NOMO-1 treated with DMSO at 0.1 percent for 48 hours (cell line): ENCODE measurements around the gene TMCC3.
"Not testable (repeated sequence)": the region's sequence is repeated elsewhere in the genome, so short reads cannot be mapped to it uniquely, and the experiment has no call there.

Source experiments
- DNase-seq: peaks from one replicate; lab custom pipeline; 2025; ENCODE audit not compliant: unreplicated experiment; lab: John Stamatoyannopoulos, UW

Gene TMCC3

GRCh38 chr12:94636462-94637085, 13.8 kb downstream of the TMCC3 start:
- DNase-seq: no peak

GRCh38 chr12:94634717-94635116, 15.6 kb downstream of the TMCC3 start:
- DNase-seq: no peak

GRCh38 chr12:94633401-94633800, 17.0 kb downstream of the TMCC3 start:
- no peak for DNase-seq

GRCh38 chr12:94631058-94631457, 19.3 kb downstream of the TMCC3 start:
- DNase-seq: no peak

GRCh38 chr12:94628819-94629472, 21.4 kb downstream of the TMCC3 start:
- DNase-seq: no peak

- no peak for DNase-seq
Measured at GRCh38 chr12:94628369-94628768, 22.0 kb downstream of the TMCC3 start.

GRCh38 chr12:94625531-94625930, 24.8 kb downstream of the TMCC3 start:
- DNase-seq: no peak

- no peak for DNase-seq
Measured at GRCh38 chr12:94623161-94623920, 27.0 kb downstream of the TMCC3 start.

GRCh38 chr12:94622475-94622874, 27.9 kb downstream of the TMCC3 start:
- no peak for DNase-seq

- peak; percentile 15 for DNase-seq
Measured at GRCh38 chr12:94621662-94622359, 28.5 kb downstream of the TMCC3 start.

- no peak for DNase-seq
Measured at GRCh38 chr12:94620621-94621020, 29.7 kb downstream of the TMCC3 start.

GRCh38 chr12:94618995-94619695, 31.2 kb downstream of the TMCC3 start:
- no peak for DNase-seq

- no peak for DNase-seq
Measured at GRCh38 chr12:94617101-94617500, 33.3 kb downstream of the TMCC3 start.

GRCh38 chr12:94616203-94616729, 34.1 kb downstream of the TMCC3 start:
- no peak for DNase-seq

GRCh38 chr12:94615260-94616181, 34.8 kb downstream of the TMCC3 start:
- no peak for DNase-seq

- no peak for DNase-seq
Measured at GRCh38 chr12:94614288-94614721, 36.1 kb downstream of the TMCC3 start.

- DNase-seq: no peak
Measured at GRCh38 chr12:94609917-94610443, 40.4 kb downstream of the TMCC3 start.

- DNase-seq: not testable (repeated sequence)
Measured at GRCh38 chr12:94606810-94607209, 43.5 kb downstream of the TMCC3 start.

GRCh38 chr12:94604366-94604698, 46.0 kb downstream of the TMCC3 start:
- DNase-seq: no peak
